Measurements from ENCODE around the gene TRIM9. TPM values are rescaled to one million over a fixed set of nuclear protein-coding genes. Genes with fewer than 3 reads are reported as not detected.

The TRIM9 gene
- total RNA-seq, 1 donor from 2014 or later: 2.3 TPM

DNA sequence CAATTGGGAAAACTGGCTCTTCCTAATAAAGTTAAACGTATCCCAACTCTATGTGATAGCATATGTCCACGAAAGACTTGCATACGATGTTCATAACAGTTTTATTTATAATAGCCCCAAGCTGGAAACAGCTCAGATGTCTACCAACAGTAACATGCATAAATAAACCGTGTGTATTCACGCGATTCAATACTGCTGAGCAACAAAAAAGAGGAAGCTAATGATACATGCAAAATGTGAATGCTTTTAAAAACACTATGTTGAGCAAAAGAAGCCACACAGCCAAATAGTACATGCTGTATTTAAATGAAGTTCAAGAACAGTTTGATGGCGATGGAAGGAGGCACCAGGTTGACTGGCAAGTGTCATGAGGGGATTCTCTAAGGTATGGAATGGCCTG lies 55.7 kb downstream of the TRIM9 start:
- Mint-ChIP-seq H3K4me3 (ENCODE audit: unreplicated experiment) (no peak overlapping the region), H3K27me3 (ENCODE audit: unreplicated experiment) (no peaks in the 10 kb centered on the region), H3K4me1 (ENCODE audit: unreplicated experiment) (peaks cover 34% of the 10 kb centered on the region), H3K27ac (ENCODE audit: unreplicated experiment) (no peak overlapping the region), H3K36me3 (ENCODE audit: low read depth, unreplicated experiment) (no peaks in the 10 kb centered on the region), H3K9me3 (ENCODE audit: unreplicated experiment) (no peaks in the 10 kb centered on the region)
- DNase-seq (ENCODE audit: low spot score): no peak
- TF ChIP-seq, protein P1, sequence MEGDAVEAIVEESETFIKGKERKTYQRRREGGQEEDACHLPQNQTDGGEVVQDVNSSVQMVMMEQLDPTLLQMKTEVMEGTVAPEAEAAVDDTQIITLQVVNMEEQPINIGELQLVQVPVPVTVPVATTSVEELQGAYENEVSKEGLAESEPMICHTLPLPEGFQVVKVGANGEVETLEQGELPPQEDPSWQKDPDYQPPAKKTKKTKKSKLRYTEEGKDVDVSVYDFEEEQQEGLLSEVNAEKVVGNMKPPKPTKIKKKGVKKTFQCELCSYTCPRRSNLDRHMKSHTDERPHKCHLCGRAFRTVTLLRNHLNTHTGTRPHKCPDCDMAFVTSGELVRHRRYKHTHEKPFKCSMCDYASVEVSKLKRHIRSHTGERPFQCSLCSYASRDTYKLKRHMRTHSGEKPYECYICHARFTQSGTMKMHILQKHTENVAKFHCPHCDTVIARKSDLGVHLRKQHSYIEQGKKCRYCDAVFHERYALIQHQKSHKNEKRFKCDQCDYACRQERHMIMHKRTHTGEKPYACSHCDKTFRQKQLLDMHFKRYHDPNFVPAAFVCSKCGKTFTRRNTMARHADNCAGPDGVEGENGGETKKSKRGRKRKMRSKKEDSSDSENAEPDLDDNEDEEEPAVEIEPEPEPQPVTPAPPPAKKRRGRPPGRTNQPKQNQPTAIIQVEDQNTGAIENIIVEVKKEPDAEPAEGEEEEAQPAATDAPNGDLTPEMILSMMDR (IDR thresholded peaks at IDR 0.05; ENCODE audit: unreplicated experiment): no peak

GRCh38 chr14:51035611-51036192 lies 59.2 kb downstream of the TRIM9 start:
- no peak overlapping the region for H3K4me3 Mint-ChIP-seq (ENCODE audit: unreplicated experiment)
- no peak for DNase-seq (ENCODE audit: low spot score)
- peaks cover 3% of the 10 kb centered on the region for H3K27me3 Mint-ChIP-seq (ENCODE audit: unreplicated experiment)
- peaks cover 18% of the 10 kb centered on the region for H3K4me1 Mint-ChIP-seq (ENCODE audit: unreplicated experiment)
- H3K27ac Mint-ChIP-seq (ENCODE audit: unreplicated experiment): no peak overlapping the region
- H3K9me3 Mint-ChIP-seq (ENCODE audit: unreplicated experiment): no peaks in the 10 kb centered on the region
- TF ChIP-seq, protein P1 (IDR thresholded peaks at IDR 0.05; ENCODE audit: unreplicated experiment): no peak
- H3K36me3 Mint-ChIP-seq (ENCODE audit: low read depth, unreplicated experiment): no peaks in the 10 kb centered on the region

DNA sequence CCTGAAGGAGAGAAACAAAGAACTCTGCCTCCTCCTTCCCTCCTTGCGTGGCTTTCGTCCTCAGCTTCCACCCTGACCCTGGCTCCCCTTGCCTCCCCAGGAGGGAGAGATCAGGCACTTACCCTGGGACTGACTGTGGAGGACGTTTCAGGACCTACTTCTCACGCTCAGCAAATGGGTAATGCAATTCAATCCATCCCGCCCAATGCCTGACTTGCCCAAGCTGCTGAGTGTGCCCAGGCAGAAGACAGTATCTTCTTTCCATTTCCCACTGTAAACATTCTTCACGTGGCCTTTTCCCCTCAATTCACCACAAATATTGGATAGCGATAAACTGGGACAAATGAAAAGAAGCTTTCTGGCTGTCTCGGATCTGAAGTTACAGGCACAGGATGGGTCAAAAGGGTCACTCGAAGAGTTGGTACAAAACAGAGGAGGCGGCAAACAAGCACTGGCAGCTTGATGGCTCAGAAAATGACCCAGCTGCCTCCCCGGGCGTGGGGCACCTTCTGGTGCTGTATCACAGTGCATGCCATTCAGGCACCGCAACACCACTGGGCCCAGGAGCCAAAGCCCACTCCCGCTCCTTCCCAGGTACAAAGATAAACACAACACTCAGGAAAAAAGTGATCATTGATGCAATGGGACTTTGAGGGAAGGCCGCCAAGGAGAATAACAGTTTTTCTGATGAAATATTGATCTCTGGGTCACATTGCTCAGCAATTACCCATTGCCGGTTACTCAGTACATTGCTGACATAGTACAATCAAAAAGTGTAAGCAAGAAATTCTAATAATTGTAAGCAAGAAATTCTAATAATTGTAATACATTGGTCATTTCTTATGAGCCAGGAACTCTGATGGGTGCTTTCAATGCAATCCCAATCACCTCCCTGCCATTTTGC lies 65.8 kb downstream of the TRIM9 start:
- H3K36me3 Mint-ChIP-seq (ENCODE audit: low read depth, unreplicated experiment): no peaks in the 10 kb centered on the region
- peaks cover 6% of the 10 kb centered on the region for H3K27me3 Mint-ChIP-seq (ENCODE audit: unreplicated experiment)
- no peak overlapping the region for H3K27ac Mint-ChIP-seq (ENCODE audit: unreplicated experiment)
- H3K4me1 Mint-ChIP-seq (ENCODE audit: unreplicated experiment): peaks cover 14% of the 10 kb centered on the region
- TF ChIP-seq, protein P1 (IDR thresholded peaks at IDR 0.05; ENCODE audit: unreplicated experiment): no peak
- H3K9me3 Mint-ChIP-seq (ENCODE audit: unreplicated experiment): no peaks in the 10 kb centered on the region
- no peak for DNase-seq (ENCODE audit: low spot score)
- no peak overlapping the region for H3K4me3 Mint-ChIP-seq (ENCODE audit: unreplicated experiment)

- Mint-ChIP-seq H3K4me1 (ENCODE audit: unreplicated experiment) (peaks cover 15% of the 10 kb centered on the region), H3K36me3 (ENCODE audit: low read depth, unreplicated experiment) (no peaks in the 10 kb centered on the region), H3K27me3 (ENCODE audit: unreplicated experiment) (peaks cover 6% of the 10 kb centered on the region), H3K4me3 (ENCODE audit: unreplicated experiment) (no peak overlapping the region), H3K27ac (ENCODE audit: unreplicated experiment) (no peak overlapping the region), H3K9me3 (ENCODE audit: unreplicated experiment) (no peaks in the 10 kb centered on the region)
- no peak for DNase-seq (ENCODE audit: low spot score)
- TF ChIP-seq, protein P1 (IDR thresholded peaks at IDR 0.05; ENCODE audit: unreplicated experiment): no peak
Measured at GRCh38 chr14:51028361-51028760, 66.5 kb downstream of the TRIM9 start.

DNA sequence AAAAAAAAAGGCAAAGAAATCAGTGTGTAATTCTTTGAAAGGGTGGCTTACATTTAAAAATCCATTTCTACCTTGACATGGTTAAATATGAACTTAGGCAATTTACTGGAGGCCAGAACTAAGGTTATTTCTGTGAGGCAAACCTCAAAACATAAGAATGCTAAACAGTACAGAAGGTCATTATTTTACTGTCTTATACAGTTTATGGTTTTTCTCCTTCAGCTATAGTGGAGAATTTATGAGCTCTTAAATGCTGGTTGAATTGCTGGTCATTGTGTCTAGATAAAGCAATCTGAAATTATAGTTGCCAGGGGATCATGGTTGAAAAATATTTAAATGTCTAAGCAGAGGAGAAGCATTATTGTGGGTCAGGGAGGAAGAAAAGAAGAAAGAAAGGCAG lies 70.5 kb downstream of the TRIM9 start:
- H3K9me3 Mint-ChIP-seq (ENCODE audit: unreplicated experiment): no peaks in the 10 kb centered on the region
- no peak for DNase-seq (ENCODE audit: low spot score)
- no peak overlapping the region for H3K4me3 Mint-ChIP-seq (ENCODE audit: unreplicated experiment)
- peaks cover 3% of the 10 kb centered on the region for H3K27me3 Mint-ChIP-seq (ENCODE audit: unreplicated experiment)
- H3K36me3 Mint-ChIP-seq (ENCODE audit: low read depth, unreplicated experiment): no peaks in the 10 kb centered on the region
- H3K4me1 Mint-ChIP-seq (ENCODE audit: unreplicated experiment): peaks cover 15% of the 10 kb centered on the region
- H3K27ac Mint-ChIP-seq (ENCODE audit: unreplicated experiment): no peak overlapping the region
- TF ChIP-seq, protein P1 (IDR thresholded peaks at IDR 0.05; ENCODE audit: unreplicated experiment): no peak
